CD4-positive, alpha-beta T cell treated with Interleukin-4 for 1 hour (primary cell): ENCODE measurements around the gene WTIP.
"Not testable (repeated sequence)": the region's sequence is repeated elsewhere in the genome, so short reads cannot be mapped to it uniquely, and the experiment has no call there.

Source experiments
- DNase-seq, 2 donors: peaks; one replicate each; pipeline ENCODE4 v3.0.0-alpha.2; 2020 to 2022

WTIP gene

GRCh38 chr19:34504273-34504808, 22.8 kb downstream of the WTIP start:
- DNase-seq, result no peak

GRCh38 chr19:34504809-34505291, 23.3 kb downstream of the WTIP start:
- DNase-seq, result no peak

DNA sequence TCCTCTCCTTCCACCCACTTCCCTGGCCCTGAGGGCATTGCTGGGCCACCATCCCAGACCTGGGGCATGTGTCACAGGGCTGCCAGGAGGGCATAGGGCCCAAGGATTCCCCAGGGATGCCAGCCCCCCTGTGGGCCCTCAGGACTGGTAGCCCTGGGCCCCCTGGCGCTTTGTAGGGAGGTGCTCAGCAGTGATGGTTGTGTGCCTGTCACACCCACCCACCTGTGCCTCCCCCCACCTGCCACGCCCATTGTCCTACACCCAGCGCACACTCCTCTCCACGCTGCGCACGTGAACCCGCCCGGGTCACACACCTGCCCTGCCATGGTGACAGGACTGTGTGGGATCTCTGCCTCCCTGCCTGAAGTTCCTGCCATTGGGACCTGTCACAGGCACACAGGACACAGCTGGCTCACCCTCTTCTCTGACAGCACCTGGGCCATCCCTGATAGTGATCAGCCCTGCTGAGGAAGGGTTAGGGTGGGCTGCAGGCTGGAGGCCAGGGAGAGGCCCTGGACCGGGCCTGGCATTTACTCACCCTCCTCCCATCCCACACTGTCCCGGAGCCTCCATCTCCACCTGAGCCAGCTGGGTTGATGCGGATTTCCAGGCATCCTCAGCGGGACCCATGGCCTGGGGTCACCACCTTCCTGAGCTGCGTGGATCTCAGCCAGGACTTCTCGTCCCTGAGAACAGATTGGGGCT, 23.9 kb downstream of the WTIP start:
- no peak for DNase-seq

DNA sequence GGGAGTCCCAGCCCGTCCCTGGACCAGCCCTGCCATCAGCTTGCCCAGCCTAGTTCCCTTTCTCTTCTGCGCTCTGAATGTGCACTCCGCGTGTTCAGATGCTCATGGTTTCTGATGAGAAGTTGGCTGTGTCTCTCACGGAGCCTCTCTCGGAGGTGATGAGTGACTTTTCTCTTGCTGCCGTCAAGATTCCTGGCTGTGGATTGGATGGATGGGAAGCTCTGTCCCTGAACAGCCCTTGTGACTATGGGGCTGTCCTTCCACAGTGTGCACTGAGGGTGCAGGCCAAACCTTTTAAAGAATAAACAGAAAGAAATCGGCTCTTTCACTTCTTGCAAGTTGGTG, 24.4 kb downstream of the WTIP start:
- DNase-seq, result no peak

DNA sequence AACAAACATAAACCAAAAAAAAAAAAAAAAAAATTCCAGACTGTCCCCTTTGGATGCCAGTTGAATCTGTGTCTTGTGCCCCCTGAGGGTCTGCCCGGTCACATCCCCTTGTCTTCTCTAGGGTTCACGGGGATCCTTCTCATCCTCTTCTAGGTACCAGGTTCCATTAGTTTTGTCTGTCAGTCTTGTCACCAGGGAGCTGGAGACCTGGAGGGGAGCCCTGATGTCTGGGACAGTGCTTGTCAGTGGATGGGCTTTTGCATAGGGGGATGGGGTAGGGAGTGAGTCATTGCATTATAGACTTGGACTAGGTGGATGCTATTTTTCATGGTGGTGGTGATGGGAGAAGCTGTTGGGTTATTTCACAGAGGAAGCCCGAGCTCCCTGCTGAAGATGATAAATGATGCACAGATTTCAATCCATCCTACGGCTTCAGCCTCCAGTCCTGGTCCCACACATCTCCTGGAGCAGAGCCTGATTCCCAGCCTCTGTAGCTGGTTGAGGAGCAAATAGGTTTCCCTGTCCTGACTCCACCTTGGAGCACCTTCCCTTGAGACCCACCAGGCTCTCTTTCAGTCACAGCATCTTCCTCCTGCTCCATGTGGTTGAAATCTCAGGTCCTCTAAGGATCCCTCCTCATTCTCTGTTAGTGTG, 26.0 kb downstream of the WTIP start:
- DNase-seq, result no peak

DNA sequence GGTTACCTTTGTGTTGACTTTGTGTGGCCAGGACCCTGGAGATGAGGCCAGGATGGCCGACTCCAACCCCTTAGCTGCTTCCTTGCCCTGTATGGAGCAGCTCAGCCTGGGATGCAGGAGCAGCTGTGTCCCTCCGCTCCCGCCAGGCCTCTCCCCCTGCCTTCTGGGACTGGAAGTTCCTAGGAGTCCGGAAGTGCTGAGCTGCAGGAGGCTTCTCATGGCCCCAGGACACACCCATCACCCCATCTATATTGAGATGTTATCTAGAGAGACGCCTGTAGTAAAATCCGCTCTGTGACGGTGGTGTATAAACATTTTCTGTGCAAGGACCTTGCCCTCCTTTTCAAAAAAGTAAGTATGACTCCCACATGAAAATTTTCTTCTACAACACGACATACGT, 27.0 kb downstream of the WTIP start:
- no peak for DNase-seq

GRCh38 chr19:34510904-34511303, 29.3 kb downstream of the WTIP start:
- DNase-seq, result not testable (repeated sequence)

- DNase-seq, result no peak
Observed at GRCh38 chr19:34512254-34512822, 30.8 kb downstream of the WTIP start.

DNA sequence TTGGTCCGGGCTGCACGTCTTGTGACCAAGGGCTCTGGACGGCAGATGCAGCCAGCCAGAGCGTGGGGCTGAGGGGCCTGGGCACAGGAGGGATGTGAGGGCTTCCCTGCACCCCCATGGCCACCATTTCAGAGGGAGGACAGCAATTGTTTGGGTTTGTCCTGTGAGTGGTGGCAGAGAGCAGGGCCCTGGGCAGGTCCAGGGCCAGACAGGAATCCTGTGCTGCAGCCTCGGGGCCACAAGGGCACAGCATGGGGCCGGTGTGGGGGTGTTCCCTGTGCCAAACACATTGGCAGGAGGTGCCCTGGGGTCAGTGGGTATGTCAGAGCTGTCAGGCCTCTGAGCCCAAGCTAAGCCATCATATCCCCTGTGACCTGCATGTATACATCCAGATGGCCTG, 32.2 kb downstream of the WTIP start:
- no peak for DNase-seq

DNA sequence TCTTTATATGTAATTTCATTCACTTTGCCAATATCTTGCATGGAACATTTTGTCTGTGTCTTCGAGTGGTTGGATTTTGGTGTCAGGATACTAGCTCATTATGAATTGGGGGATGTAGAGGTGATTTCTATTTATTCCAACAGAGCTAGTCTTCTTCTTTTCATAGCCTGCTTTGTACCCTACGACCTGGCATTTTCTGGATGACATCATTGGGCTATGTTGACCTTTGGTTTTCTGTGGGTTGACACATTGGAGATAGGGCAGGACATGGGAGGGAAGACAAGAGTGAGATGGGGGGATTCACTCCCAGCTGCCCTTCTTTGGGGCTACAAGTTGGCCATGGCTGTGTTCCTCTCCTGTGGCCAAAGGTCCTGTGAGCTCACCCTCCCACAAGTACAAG, 38.0 kb downstream of the WTIP start:
- DNase-seq, result no peak

DNA sequence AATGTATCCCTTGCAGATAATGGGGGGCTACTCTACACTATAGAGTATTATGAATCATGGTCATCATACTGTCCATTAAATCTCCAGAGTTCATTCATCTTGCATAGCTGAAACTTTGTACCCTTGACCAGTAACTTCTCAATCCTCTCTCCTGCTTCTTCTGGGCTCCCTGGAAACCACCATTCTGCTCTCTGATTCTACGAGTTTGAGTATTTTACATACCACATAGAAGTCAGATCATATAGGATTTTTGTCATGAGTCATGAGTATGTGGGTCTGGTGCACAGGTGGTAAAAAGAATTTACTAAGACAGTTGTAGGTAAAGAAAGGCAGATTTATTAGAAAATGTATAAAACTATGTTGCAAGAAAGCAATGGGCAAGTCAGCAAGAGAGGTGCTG, 41.9 kb downstream of the WTIP start:
- DNase-seq, result no peak

DNA sequence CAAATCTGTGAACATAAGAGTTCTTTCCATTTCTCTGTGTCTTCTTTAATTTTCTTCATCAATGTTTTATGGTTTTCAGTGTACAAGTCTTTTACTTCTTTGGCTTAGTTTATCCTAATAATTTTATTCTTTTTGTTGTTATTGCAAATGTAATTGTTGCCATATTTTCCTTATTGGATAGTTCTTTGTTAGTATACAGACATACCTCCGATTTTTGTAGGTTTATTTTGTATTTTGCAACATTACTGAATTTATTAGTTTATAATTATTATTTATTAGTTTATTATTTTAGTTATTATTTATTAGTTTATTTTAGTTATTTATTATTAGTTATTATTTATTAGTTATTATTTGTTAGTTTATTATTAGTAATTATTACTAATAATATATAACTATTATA, 43.4 kb downstream of the WTIP start:
- no peak for DNase-seq

- no peak for DNase-seq
Observed at GRCh38 chr19:34534206-34534605, 52.6 kb downstream of the WTIP start.

GRCh38 chr19:34539396-34539795, 57.8 kb downstream of the WTIP start:
- no peak for DNase-seq

DNA sequence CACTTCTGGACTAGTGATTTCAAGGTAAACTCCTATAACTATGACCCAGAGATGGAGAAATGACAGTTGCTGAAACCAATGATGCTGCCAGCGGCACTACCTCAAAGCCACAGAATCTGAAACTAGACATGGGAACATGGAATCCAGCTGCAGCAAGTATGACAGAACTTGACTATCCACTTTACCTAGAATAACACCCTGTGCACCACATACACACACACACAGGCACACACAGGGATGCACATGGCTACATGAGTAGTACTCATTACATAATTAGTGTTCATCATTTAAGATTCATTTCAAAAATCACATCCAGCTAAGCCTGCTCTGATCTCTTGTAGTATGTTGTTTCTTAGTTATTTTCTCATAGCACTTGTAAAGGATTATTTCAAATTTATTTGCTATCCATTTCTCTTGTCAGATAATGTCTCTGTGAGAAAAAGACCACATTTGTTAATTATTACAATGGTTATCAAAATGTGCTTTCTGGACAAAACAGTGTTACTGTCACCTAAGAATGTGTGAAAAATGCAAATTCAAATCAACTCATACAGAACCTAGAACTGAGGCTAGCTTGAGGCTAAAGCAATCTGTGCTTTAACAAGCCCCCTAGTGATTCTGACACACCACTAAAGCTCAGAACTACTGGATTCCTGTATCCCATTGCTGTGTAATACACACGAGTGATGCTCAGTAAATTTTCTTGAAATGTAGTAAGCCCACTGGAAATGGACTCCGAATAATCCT, 59.4 kb downstream of the WTIP start:
- DNase-seq, result no peak

GRCh38 chr19:34549833-34550232, 68.3 kb downstream of the WTIP start:
- DNase-seq, result no peak

GRCh38 chr19:34555447-34555846, 73.9 kb downstream of the WTIP start:
- no peak for DNase-seq

DNA sequence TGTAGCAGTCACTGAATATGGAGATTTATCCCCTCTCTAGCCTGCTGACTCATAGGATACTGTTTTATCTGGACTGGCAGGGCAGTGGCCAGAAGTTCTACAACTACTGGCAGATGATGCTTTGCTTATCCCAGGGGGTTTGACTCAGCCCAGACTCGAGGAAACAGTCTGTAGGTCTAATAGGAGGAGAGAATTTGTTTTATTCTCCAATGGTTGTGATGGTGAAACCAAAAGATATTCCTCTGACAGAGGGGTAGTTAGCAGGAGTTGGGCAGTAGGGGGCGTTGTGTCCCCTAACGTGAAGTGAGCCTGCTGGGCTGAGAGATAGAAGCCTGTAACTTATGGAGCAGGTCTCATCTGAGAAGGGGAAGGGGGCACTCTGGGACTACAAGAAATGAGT, 74.9 kb downstream of the WTIP start:
- DNase-seq, result no peak

GRCh38 chr19:34559045-34559444, 77.5 kb downstream of the WTIP start:
- DNase-seq, result no peak

- DNase-seq, result no peak
Observed at GRCh38 chr19:34560229-34560628, 78.7 kb downstream of the WTIP start.
